Liver (tissue), 9 donors: ENCODE data around the gene OPN1SW. TPM values are rescaled to one million over a fixed set of nuclear protein-coding genes. Genes with fewer than 3 reads are reported as not detected.

Experiments used
- DNase-seq: peaks from one replicate; pipeline ENCODE4 v3.0.0-alpha.2; 2017; ENCODE audit warnings: low spot score
- H3K27ac ChIP-seq, 2 donors: one replicate each; pipeline ENCODE4 v1.7.0; 2013; ENCODE audit warnings: inconsistent platforms in 2 of 2, low read length in 2 of 2, control low read depth in 1 of 2, low read depth in 1 of 2, mild to moderate bottlenecking in 1 of 2
- H3K27me3 ChIP-seq, 4 donors: one replicate each; pipeline versions ENCODE4 v1.6.1 to v1.7.0; 2013; ENCODE audit warnings: low read length in 3 of 4, inconsistent platforms in 1 of 4, mild to moderate bottlenecking in 1 of 4, moderate library complexity in 1 of 4; ENCODE audit not compliant: control insufficient read depth in 4 of 4, insufficient read depth in 4 of 4
- H3K36me3 ChIP-seq, 4 donors: one replicate each; pipeline versions ENCODE4 v1.6.1 to v1.7.0; 2013; ENCODE audit warnings: low read length in 3 of 4, mild to moderate bottlenecking in 3 of 4, low read depth in 1 of 4, moderate library complexity in 1 of 4; ENCODE audit not compliant: control insufficient read depth in 4 of 4, insufficient read depth in 3 of 4
- H3K4me1 ChIP-seq, 4 donors: one replicate each; pipeline versions ENCODE4 v1.6.1 to v1.7.0; 2013; ENCODE audit warnings: low read length in 3 of 4, mild to moderate bottlenecking in 3 of 4, moderate library complexity in 1 of 4; ENCODE audit not compliant: control insufficient read depth in 4 of 4, insufficient read depth in 4 of 4
- H3K4me3 ChIP-seq, 3 donors: one replicate each; pipeline versions ENCODE4 v1.6.1 to v1.7.0; 2013; ENCODE audit warnings: low read length in 3 of 3, control low read depth in 1 of 3, low read depth in 1 of 3, mild to moderate bottlenecking in 1 of 3
- H3K9ac ChIP-seq, 2 donors: one replicate each; pipeline ENCODE4 v1.7.0; 2013; ENCODE audit warnings: low read length in 2 of 2, mild to moderate bottlenecking in 2 of 2, moderate library complexity in 2 of 2, control low read depth in 1 of 2, low read depth in 1 of 2
- H3K9me3 ChIP-seq, 4 donors: one replicate each; pipeline versions ENCODE4 v1.6.1 to v1.7.0; 2013; ENCODE audit warnings: low read length in 3 of 4; ENCODE audit not compliant: control insufficient read depth in 4 of 4
- CTCF ChIP-seq: fragments of 150-350 bp; IDR thresholded peaks from 2 replicates; pipeline ENCODE4 v1.5.1; 2017; ENCODE audit warnings: improper control_type of control experiment, low read depth, low read length; ENCODE audit not compliant: missing input control
- EGR1 ChIP-seq, 2 donors: IDR thresholded peaks; 2 replicates each; pipeline ENCODE4 v1.6.1; 2016 to 2018; ENCODE audit warnings: antibody characterized with exemption in 2 of 2, low read depth in 2 of 2
- FOXA1 ChIP-seq: IDR thresholded peaks from 2 replicates; pipeline ENCODE4 v1.6.1; 2016; ENCODE audit warnings: antibody characterized with exemption
- FOXA2 ChIP-seq: IDR thresholded peaks from 2 replicates; pipeline ENCODE4 v1.6.1; 2016; ENCODE audit warnings: antibody characterized with exemption
- GABPA ChIP-seq, 2 donors: IDR thresholded peaks in 1 of 2; conservative IDR thresholded peaks in 1 of 2; 2 replicates each; pipeline ENCODE4 v1.6.1; 2016; ENCODE audit warnings: antibody characterized with exemption in 2 of 2, mild to moderate bottlenecking in 1 of 2, moderate library complexity in 1 of 2
- HNF4A ChIP-seq, 2 donors: conservative IDR thresholded peaks; 2 replicates each; pipeline ENCODE4 v1.6.1; 2016; ENCODE audit warnings: antibody characterized with exemption in 2 of 2, mild to moderate bottlenecking in 2 of 2
- HNF4G ChIP-seq: IDR thresholded peaks from 2 replicates; pipeline ENCODE4 v1.6.1; 2016; ENCODE audit warnings: antibody characterized with exemption
- JUND ChIP-seq, 2 donors: IDR thresholded peaks; 2 replicates each; pipeline ENCODE4 v1.6.1; 2016; ENCODE audit warnings: antibody characterized with exemption in 2 of 2
- MAX ChIP-seq: IDR thresholded peaks from 2 replicates; pipeline ENCODE4 v1.6.1; 2016; ENCODE audit warnings: antibody characterized with exemption
- NR2F2 ChIP-seq: IDR thresholded peaks from 2 replicates; pipeline ENCODE4 v1.6.1; 2016; ENCODE audit warnings: antibody characterized with exemption
- RAD21 ChIP-seq, 2 donors: IDR thresholded peaks; 2 replicates each; pipeline ENCODE4 v1.6.1; 2016; ENCODE audit warnings: antibody characterized with exemption in 2 of 2, mild to moderate bottlenecking in 2 of 2
- REST ChIP-seq: IDR thresholded peaks from 2 replicates; pipeline ENCODE4 v1.6.1; 2016; ENCODE audit warnings: antibody characterized with exemption, mild to moderate bottlenecking
- RXRA ChIP-seq, 2 donors: IDR thresholded peaks; 2 replicates each; pipeline ENCODE4 v1.6.1; 2017 to 2018; ENCODE audit warnings: antibody characterized with exemption in 2 of 2, mild to moderate bottlenecking in 1 of 2
- TAF1 ChIP-seq: conservative IDR thresholded peaks from 2 replicates; pipeline ENCODE4 v1.6.1; 2016; ENCODE audit warnings: antibody characterized with exemption, mild to moderate bottlenecking
- YY1 ChIP-seq: IDR thresholded peaks from 2 replicates; pipeline ENCODE4 v1.6.1; 2016; ENCODE audit warnings: antibody characterized with exemption, mild to moderate bottlenecking
- ZBTB33 ChIP-seq: IDR thresholded peaks from 2 replicates; pipeline ENCODE4 v1.6.1; 2016; ENCODE audit warnings: antibody characterized with exemption
- WGBS: extraction: QIAGEN DNeasy Blood & Tissue Kit; methylation state at CpG from one replicate; pipeline ENCODE4 v1.1.7; 2013; 5-methylcytosine and 5-hydroxymethylcytosine counted together
- polyA plus RNA-seq, 2 donors: library from polyadenylated mRNA; stranded (reverse) in 1 of 2; unstranded in 1 of 2; fragments of 200-250 nt in 1 of 2; fragments of >200 nt in 1 of 2; fragmentation: Nextera tagmentation in 1 of 2; extraction: Ambion mirVana in 1 of 2; gene quantifications; one replicate each; pipeline versions ENCODE4 v1.2.1 to v1.2.3, GENCODE V29; 2013 to 2015
- total RNA-seq, 2 donors: library from RNA; depleted of rRNA; stranded (reverse); fragments of >200 nt; gene quantifications; one replicate each; pipeline ENCODE4 v1.2.3, GENCODE V29; 2014
- donor health status: healthy.
- donor health status: healthy.
- donor health status: healthy.
- donor health status: healthy.
- donor health status: healthy.

Gene OPN1SW
- total and polyA plus RNA-seq, 4 donors, result 0.29 TPM; not detected in 3

- Histone ChIP-seq H3K27me3 (no peaks in the 10 kb centered on the region), H3K9me3 (no peaks in the 10 kb centered on the region), H3K36me3 (no peaks in the 10 kb centered on the region), H3K4me1 (no peaks in the 10 kb centered on the region), H3K27ac (no peak overlapping the region), H3K4me3 (no peak overlapping the region), H3K9ac (no peak overlapping the region)
- TF ChIP-seq FOXA1, result no peak
- TF ChIP-seq HNF4A (conservative IDR thresholded peaks at IDR 0.05), result no peak
- TF ChIP-seq NR2F2, result no peak
- no peak for TF ChIP-seq RAD21 (IDR thresholded peaks at IDR 0.05)
- no peak for TF ChIP-seq YY1
- no peak for TF ChIP-seq RXRA (IDR thresholded peaks at IDR 0.05)
- TF ChIP-seq TAF1, result no peak
- no peak for TF ChIP-seq HNF4G
- TF ChIP-seq MAX, result no peak
- no peak for TF ChIP-seq REST
- no peak for TF ChIP-seq CTCF
- WGBS, result 96% methylated on average over 3 of the region's 3 CpGs
- no peak for DNase-seq
Measured at GRCh38 chr7:128810997-128811396, 35.4 kb upstream of the OPN1SW start.

GRCh38 chr7:128810473-128810872 is 34.9 kb upstream of the OPN1SW start:
- no peaks in the 10 kb centered on the region for H3K27me3 ChIP-seq
- no peak overlapping the region for H3K9ac ChIP-seq
- H3K27ac ChIP-seq, result no peak overlapping the region
- no peaks in the 10 kb centered on the region for H3K9me3 ChIP-seq
- no peak for TF ChIP-seq EGR1 (IDR thresholded peaks at IDR 0.05; ENCODE audit: low read depth in 2 of 2)
- no peak for TF ChIP-seq CTCF
- no peak for TF ChIP-seq MAX
- TF ChIP-seq RAD21 (IDR thresholded peaks at IDR 0.05), result no peak
- TF ChIP-seq GABPA (IDR thresholded peaks at IDR 0.05 in 1 of 2, conservative IDR thresholded peaks at IDR 0.05 in 1 of 2), result no peak
- no peak for TF ChIP-seq HNF4A (conservative IDR thresholded peaks at IDR 0.05)
- TF ChIP-seq FOXA2, result no peak
- TF ChIP-seq JUND (IDR thresholded peaks at IDR 0.05), result no peak
- TF ChIP-seq FOXA1, result no peak
- TF ChIP-seq RXRA (IDR thresholded peaks at IDR 0.05), result no peak
- no peak for TF ChIP-seq ZBTB33
- TF ChIP-seq NR2F2, result no peak
- TF ChIP-seq HNF4G, result no peak
- H3K36me3 ChIP-seq, result no peaks in the 10 kb centered on the region
- DNase-seq, result no peak
- H3K4me1 ChIP-seq, result no peaks in the 10 kb centered on the region
- WGBS, result 86% methylated on average over 2 of the region's 2 CpGs
- no peak overlapping the region for H3K4me3 ChIP-seq
